ENCODE data around the gene AFMID.
"Not testable (repeated sequence)": the region's sequence is repeated elsewhere in the genome, so short reads cannot be mapped to it uniquely, and the experiment has no call there.

Gene AFMID

DNA sequence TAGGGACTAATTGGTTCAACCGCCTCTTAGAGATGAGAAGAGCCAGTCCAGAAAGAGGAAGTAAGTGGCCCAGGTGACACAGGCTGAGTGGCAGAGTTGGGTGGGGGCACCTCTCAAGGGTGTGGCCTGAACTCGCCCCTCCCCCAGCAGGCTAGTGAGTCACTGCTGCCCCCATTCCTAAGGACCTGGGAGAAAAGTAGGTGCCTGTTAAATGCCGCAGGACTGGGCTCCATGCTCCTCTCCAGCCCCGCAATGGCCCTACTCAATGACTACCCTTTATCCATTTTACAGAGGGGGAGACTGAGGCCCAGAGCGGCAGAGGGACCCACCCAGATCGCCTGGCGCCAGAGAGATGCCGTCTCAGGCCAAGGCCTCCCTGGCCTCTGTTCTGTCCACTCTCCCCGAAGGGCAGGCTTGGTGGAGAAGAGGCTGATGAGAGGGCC, 52.3 kb downstream of the AFMID start:
- DNase-seq = no peak

DNA sequence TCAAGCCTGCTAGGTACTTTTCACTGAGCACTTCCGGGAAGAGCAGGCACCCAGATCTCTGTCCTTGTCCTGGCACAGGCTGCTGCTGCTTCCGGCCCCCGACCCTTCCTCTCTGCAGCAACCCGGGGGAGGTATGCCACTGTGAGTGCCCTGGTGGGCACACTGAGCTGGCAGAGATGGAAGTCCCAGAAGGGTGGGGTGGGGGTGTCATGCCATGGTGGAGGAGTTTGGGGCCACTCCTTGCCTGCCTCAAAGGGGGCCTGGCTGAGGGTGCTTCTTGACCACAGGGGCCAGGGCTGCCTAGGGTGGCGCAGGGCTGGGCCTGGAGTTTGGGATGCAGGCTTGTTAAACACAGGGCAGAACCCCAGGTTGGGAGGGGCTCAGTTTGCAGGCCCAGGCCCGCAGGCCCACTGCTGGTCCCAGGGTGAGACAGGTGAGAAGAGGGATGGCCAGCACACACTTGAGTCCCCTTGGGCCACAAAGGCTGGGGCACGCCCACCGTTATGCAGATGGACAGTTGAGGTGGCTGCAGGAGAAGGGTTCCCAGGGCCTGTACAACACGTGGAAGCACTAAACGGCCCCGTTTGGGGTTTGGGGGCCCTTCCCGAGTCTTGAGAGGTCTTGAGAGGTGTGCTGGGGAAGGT, 53.0 kb downstream of the AFMID start:
- no peak for DNase-seq

DNA sequence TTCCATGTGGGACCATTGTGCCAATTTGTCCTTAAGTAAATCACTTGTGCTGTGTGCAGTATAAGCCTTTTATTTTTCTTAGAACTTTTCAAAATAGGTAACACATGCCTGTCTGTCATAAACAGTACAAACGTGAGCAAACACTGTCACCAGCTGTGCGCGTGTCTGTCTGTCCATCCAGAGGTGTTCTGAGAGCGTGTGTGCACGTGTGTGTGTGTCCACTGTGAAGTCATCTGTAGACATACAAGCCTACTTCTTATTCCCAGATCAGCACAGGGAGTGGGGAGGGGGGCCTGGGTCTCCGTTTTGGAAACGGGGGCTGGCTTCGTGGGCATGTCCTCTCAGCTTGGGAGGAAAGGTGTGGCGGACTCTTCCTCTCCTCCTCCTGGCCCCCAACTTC, 53.7 kb downstream of the AFMID start:
- no peak for DNase-seq

DNA sequence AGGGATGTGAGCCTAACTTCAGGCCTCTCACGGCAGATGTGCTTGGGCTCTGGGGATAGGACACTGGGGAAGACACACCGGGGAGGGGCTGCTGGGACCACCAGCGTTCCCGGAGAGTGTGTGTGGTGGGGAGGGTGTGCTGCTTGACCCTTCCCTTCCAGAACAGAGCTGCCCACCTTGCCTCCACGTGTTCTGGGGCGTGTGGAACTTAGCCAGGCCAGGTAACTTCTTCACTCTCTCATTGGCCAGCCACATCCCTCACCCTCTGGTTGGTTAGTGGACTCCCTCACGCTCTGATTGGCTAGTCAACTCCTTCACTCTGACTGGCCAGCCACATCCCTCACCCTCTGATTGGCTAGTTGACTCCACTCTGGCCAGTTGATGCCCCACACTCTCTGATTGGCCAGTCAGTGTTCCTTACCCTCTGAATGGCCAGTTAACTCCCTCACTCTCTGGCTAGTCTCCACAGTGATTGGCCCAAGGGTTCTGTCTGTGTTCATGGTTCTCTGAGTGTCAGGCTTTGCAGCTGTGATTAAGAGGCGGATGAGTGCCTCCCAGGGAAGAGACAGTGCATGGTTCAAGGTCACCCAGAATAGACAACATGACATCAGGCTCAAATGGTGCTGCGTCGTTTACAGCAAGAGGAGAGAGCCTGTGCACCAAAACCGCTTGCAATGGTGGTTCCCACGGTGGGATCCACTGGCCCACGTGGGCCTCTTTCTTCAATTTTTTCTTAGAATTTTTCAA, 54.3 kb downstream of the AFMID start:
- no peak for DNase-seq

DNA sequence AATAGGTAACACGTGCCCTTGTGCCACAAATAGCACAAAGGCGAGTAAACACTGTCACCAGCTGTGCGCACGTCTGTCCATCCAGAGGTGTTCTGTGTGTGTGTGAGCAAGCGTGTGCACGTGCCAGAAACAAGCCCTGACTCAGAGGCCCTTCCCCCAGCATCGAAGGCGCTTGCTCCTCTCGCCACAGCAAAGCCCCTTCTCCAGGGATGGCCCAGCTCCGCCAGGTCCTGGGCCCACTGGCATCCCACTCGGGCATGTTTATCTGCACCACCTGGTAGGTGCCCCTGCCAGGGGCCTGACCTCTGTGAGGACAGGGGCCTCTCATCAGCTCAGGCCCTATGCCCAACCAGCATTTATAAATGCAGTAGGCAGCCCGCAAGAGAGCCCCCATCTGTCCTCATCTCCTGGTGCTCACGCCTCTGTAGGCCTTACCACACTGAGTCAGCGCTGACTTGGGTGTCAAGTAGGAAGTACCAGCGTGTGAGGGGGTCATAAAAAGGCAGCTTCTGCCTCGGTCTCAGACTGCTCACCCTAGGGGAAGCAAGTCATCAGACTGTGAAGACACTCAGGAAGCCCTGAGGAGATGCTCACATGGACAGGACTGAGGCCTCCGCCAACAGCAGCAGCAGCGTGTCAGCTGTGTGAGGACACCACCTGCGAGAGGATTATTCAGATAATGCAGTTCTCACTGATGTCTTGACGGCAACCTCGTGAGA, 55.0 kb downstream of the AFMID start:
- DNase-seq = no peak

DNA sequence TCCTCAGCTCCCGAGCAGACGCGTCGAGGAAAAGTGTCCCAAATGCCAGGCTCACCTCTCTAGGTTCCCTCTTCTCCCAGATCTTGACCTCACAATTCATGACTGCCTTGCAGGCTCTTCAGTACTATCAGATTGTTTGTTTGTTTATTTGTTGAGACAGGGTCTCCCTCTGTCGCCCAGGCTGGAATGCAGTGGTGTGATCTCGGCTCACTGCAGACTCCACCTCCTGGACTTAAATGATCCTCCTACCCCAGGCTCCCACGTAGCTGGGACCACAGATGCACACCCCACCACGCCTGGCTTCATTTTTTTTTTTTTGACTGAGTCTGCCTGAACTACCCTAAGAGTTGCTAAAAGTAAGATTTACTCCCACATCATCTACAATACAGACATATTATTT, 60.1 kb downstream of the AFMID start:
- no peak for DNase-seq

DNA sequence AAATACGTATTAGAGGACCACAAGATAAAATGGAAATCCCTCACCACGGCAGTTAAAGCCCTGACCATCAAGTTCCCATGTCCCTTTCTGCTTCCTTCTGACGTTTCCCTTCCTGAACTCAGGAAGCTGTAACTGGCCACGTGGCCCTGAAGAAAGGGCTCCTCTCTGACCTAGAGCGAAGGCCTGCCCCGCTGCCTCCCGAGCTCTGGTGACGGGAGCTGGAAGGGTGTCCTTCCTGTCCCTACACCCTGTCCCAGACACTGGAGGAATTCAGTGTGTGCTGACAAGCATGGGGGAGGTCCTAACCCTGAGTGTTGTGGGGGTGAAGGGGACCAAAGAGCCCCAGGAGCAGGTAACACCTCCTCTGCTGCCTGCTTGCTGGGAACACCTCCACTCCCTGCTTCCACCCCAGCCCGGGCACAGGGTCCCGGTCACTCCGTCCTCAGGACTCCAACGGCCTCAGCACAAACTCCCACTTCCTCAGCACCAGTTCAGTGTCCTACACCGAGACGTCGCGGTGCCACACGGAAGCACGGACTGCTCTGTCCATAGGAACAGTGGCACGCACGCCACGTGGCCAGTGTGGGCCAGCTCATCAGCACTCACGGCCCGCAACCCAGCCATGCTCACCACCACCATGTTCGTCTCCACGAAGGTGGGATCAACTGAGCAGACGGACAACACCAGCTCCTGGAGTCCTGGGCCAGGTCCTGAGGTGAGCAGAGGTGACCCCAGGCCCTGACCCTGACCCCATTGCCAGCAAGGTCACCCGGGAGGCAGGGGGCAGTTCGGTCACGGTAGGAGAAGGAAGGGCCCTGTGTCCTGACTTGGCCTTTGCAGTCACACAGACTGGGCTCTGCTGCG, 61.1 kb downstream of the AFMID start:
- no peak for DNase-seq

DNA sequence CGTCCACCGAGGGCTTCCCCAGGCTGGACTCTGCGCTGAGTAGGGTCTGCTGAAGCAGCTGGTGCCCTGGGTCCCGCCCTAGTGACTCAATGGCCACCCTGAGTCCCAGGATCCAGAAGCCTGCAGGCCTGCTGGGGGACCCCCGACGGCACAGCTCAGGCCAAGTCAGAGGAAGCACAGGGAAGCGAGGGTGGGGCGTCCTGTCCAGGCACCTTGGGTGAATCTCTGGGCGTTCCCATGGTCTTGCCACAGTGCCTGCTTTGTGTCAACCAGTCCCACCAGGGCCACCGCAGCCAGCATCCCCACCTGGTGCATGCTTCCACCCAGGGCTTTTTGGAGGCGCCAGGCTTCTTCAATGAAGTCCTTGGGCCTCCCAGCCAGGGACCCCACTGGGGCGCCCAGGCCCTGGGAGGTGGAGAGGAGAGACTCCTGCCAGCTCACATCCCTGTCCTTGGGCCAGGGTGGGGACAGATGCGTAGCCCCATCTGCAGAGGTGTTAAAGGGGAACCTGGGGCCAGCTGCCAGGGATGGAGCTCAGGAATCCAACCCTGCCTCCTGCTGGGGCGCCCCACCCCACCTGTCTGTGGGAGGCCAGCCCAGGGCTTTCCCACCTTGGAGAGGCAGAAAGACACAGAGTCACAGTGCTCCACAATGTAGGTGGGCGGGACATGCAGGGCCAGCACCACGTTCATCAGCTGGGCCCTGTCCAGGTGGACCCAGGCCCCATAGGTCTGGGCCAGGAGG, 62.1 kb downstream of the AFMID start:
- no peak for DNase-seq

DNA sequence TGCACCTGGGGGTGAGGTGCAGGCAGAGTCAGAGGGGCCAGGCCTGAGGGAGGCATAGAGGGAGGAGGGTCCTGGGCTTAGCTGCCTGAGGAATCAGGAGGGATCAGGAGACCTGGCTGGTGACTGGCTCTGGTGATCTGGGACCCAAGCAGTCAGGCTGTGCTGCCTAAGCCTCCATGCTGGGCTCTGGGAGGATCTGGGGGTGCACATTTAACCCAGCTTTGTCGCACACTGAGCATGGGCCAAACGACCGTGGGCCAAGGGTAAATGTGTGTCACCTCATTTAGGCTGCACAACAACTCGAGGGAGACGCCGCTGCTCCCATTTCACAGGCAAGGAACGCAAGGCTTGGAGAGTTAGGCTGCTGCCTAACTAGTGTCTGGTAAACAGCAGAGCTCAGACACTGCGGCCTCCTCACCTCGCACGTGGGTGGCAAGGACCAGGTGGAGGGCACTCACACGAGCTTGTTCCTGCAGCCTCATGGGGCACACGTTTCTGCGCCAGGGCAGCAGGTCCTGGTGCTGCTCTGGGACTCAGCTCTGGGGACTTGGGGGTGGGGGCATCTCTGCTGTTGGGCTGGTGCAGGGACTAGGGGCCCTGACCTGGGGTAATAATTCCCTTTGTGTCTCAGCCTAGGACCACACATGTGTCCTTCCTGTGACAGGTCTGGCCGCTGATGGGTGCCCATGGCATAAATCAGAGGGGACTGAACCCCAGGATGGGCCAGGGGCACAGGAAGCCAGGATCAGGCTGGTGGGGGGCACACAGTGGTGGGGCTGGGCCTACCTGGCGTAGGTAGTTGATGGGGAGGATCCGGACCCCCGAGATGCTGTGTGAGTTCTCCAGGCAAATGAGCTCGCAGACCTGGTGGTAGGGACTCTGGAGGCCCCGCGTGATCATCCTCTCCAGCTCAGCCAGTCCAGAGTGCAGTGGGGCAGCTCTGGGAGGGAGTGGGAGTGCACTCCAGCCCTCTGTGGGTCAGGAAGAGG, 63.0 kb downstream of the AFMID start:
- no peak for DNase-seq

DNA sequence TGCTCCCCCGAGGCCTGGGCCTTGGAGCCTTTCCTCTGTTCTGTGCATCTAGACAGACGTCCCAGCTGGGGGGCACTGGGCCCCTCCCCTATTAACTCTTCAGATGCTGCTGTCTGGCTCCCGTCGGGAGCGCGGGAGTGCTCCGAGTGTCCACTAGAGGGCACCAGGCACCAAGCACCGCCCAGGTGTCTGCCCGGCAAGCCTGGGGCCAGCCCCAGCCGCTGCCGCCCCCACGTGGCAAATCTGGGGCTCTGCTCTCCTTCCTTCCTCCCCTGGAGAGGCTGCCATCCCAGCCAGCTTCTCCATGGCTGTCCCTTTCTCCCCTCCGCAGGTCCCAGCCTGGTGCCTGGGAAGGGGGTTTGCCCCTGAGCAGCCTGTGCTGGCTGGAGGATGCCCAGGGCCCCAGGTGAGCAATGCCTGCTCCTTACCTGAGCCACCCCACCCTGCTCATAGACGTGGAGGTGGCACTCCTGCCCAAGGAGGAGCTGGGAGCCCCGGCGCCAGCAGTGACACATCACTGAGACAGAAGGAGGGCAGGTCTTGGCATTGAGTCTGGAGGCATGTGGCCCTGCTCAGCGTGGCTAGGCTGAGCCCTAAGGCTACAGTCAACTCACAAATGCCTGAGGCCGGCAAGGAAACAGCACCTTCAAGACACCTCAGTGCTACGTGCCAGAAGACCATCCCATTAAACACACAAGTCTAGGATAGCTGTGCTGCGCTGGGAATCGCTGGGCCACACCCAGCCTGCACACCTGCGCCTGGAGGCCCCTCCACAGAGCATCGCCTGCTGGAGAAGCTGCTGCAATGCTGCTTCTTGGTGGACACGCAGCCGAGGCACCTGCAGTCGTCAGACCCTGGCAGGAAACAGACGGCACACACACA, 64.0 kb downstream of the AFMID start:
- peak; percentile 89 for DNase-seq

DNA sequence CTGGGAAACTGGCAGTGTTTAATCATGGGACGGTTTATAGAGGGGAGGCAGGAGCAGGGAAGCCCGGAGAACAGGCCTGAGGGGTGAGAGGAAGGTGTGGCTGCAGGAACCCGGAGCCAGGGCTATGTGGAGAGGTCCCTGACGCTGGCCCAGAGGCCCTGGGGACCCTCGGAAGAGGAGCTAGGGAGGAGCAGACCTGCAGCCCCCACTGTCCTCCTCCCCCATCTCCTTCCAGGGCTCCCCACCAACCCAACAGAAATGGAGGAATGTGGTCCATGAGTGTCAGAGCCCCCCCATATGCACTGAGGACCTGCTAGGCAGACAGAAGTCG, 64.6 kb downstream of the AFMID start:
- DNase-seq = no peak

DNA sequence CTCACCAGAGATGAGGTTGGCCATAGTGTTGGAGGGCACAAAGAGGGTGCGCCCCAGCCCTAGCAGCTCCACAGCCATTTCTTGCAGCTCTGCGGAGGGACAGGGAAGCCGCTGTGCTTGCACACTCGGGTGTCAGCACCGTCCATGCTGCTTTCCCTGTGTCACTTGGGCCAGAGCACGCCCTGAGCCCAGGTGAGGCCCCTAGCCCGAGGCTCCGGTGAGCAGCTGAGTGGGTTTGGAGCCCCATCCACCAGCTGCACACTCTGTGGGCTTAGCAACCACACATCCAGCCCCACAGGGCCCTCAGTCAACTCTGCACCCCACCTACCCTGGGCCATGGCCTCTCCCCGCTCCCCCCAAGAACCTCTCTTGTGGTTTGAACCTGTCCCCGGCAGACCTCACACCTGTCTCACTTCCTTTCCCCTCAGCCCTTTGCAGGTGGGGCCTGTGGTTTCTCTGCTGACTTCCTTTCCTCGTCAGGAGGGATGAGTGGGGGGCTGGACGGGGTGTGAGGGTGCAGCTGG, 65.0 kb downstream of the AFMID start:
- peak; percentile 88 for DNase-seq

DNA sequence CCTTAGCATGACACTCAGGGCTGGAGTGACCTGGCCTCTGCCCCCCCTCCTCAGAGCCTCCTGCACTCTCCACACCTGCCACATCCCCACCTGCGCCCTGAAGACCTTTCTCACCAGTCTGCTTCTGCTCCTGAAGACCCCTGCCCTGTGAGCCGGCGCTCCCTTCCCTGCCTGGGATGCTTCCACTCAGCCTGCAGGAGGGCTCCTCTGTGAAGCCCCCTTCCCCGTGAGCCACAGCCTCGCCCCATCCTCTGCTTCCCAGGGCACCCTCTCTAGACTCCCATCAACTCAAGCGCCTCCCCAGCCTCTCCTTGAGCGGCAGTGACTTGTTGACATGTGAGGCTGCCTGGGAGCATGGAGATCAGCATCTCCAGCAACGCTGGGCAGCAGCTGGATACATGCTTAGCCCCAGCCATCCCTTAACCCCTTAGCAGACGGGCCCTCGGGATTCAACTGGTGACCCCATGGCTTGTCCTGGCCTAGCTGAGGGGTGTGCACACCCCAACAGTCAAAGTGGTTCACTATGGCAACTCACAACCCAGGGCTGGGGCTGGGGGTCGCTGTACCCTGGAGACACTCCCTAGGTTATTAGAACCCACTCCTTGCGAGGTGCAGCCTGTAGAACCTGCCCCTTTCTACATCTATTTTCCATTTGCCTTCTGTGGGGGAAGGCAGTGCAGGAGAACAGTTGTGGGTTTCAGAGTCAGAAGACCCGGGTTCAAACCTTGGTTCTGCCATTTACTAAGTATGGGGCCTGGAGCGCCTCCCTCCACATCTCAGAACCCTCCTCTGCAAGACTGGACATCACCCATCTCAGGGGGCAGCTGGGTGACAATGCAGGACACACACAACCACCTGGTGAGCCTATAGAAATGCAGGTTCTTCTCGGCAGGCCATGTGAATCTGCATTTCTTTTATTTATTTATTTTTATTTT, 65.8 kb downstream of the AFMID start:
- DNase-seq = peak; percentile 41

DNA sequence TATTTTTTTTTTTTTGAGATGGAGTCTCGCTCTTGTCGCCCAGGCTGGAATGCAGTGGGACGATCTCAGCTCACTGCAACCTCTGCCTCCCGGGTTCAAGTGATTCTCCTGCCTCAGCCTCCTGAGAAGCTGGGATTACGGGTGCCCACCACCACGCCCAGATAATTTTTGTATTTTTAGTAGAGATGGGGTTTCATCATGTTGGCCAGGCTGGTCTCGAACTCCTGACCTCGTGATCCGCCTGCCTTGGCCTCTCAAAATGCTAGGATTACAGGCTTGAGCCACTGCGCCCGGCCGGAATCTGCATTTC, 66.4 kb downstream of the AFMID start:
- DNase-seq = not testable (repeated sequence)

DNA sequence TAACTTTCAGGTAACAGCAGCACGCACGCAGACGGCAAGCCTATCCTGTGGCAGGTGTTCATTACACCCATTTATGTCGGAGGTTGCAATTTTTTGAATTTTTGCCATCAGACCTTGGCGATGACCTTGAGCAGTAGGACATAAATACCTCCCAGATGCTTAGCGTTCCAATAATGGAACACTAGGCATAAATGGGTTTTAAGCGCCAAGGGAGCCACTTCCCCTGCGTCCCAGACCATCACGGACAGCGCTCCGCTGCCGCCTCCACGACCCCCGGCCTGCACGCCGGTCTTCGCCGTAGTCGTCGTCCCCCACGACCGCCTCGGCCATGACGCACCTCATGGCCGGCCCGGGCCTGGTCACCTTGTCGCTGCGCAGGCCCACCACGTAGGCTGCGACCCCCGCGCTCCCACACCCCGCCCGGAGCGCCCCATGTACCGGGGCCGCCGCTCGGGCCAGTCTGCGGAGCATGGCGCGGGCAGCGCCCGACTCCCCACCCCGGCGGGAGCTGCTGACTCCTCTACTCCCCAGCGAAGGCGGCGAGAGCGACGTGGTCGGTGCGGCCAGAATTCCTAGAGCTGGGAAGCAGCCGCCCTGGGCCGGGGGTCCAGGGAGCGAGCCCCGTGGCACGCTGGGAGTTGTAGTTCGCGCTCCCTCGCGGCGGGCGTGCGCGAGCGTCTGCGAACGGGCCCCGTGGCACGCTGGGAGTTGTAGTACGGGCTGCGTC, 66.9 kb downstream of the AFMID start:
- DNase-seq = peak; percentile 88

DNA sequence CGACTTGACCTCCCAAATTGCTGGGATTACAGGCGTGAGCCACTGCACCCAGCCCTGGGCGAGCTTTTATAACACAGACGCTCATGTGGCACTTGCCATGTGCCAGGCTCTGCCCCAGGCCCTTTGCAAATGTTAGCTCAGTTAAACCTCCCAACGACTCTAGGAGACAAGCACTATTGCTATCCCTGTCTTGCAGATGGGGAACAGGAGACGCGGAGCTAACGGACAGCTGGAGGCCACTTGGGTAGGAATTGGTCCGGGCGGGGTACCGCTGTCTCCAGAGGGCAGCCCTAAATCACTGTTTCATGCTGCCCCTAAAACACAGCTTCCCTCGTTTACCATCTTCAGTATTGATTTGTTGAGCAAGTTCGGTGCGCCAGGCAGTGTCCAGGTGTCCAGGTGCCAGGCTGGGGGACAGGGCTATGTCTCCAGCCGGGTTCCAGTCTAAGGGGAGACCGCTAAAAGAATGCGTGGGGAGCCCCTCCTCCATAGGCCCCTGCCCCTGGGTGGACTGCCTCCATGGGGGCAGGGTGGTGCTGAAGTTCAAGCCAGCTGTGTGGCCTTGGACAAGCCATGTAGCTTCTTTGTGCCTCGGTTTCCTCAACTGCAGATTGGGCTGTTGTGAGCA, 68.0 kb downstream of the AFMID start:
- peak; percentile 5 for DNase-seq

DNA sequence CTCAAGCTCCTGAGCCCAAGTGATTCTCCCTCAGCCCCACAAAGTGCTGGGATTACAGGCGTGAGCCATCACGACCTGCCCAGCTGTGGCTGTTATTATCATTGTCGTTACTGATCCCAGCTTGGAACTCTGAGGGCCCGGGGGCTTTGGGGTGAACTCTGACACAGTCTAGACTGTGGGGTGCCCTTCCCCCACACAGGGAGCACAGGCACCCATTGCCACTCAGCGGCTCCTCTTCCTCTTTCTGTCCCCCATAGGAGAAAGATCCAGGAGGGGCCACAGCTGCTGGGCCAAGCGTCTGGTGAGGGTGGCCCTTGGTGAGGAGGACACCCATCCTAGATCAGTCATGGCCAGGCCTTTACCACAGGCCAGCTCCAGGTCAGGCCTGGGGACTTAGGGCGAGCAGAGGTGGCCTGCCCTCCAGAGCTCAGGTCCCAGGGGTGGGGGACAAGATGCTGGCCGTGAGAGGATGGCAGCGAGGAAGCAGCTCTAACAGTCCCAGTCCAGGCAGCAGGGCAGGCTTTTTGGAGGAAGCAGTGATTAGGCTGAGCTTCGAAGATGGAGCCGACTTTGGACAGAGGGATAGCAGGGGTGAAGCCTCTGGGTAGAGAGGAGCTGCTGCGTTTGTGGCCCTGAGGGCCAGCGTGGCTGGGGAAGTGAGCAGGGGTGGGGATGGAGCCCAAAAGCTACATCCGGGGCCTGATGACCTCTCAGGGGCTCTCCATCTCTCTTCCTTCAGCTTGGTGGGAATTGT, 69.0 kb downstream of the AFMID start:
- DNase-seq = no peak

Data from CD4-positive, alpha-beta T cell treated with Interleukin-17A for 4 hours (primary cell).